Right lobe of liver (tissue), 6 donors: ENCODE measurements around the gene CCZ1. TPM values are rescaled to one million over a fixed set of nuclear protein-coding genes. Genes with fewer than 3 reads are reported as not detected.
"Not testable (repeated sequence)": the region's sequence is repeated elsewhere in the genome, so short reads cannot be mapped to it uniquely, and the experiment has no call there.

ENCODE experiments used
- ATAC-seq, 4 donors: fragments of 200-7000 bp; cut with Tn5 transposase; one replicate each; pipeline ENCODE4 v1.9.1; 2020; ENCODE audit warnings: mild to moderate bottlenecking in 4 of 4, moderate library complexity in 4 of 4
- DNase-seq, 3 donors: peaks; one replicate each; pipeline ENCODE4 v3.0.0-alpha.2; 2020
- H3K27ac ChIP-seq, 3 donors: fragments of 200-600 bp; one replicate each; pipeline ENCODE4 v1.8.0; 2022
- H3K27me3 ChIP-seq, 2 donors: fragments of 200-600 bp; one replicate each; pipeline ENCODE4 v1.8.0; 2022
- H3K36me3 ChIP-seq, 4 donors: fragments of 200-600 bp; sonication (generic) in 1 of 4; one replicate each; pipeline versions ENCODE4 v1.5.1 to v1.8.0; 2017 to 2022; ENCODE audit warnings: control low read depth in 1 of 4
- H3K4me1 ChIP-seq, 4 donors: fragments of 200-600 bp; sonication (generic) in 1 of 4; one replicate each; pipeline versions ENCODE4 v1.5.1 to v1.8.0; 2017 to 2022; ENCODE audit warnings: control low read depth in 1 of 4
- H3K4me3 ChIP-seq, 3 donors: fragments of 200-600 bp; one replicate each; pipeline ENCODE4 v1.8.0; 2022
- H3K9me3 ChIP-seq, 4 donors: fragments of 200-600 bp; sonication (generic) in 1 of 4; one replicate each; pipeline versions ENCODE4 v1.5.1 to v1.8.0; 2017 to 2022; ENCODE audit warnings: control low read depth in 1 of 4
- CTCF ChIP-seq, 4 donors: fragments of 200-600 bp in 3 of 4; fragments of 450-650 bp in 1 of 4; IDR thresholded peaks; one replicate each; pipeline versions ENCODE4 v1.5.1 to v1.8.0; 2016 to 2022; ENCODE audit warnings: antibody characterized with exemption in 4 of 4, mild to moderate bottlenecking in 2 of 4
- POLR2A ChIP-seq: fragments of 450-650 bp; IDR thresholded peaks from one replicate; pipeline ENCODE4 v1.6.1; 2017; ENCODE audit warnings: antibody characterized with exemption, mild to moderate bottlenecking
- WGBS: methylation state at CpG from one replicate; pipeline ENCODE4 v1.1.6; 2018; ENCODE audit warnings: low coverage, low lambda C conversion rate; ENCODE audit not compliant: insufficient coverage; ENCODE audit errors: missing lambda C conversion rate; 5-methylcytosine and 5-hydroxymethylcytosine counted together
- intact Hi-C, 2 donors: fragments of 100-400 bp; cut with DNase I; formaldehyde crosslinking; loops; one replicate each; pipeline versions ENCODE4 v1.11.2 to v1.14.1; 2022
- long read RNA-seq: library from polyadenylated mRNA; unstranded; transcript quantifications from one replicate; pipeline ENCODE4 v2.0.0, GENCODE V29; 2019
- total RNA-seq, 6 experiments: library from RNA; depleted of rRNA in 2 of 6; stranded (reverse); fragments of >200 nt in 2 of 6; fragmentation: NEBNext Ultra II Directional in 3 of 6; extraction: Animal tissue kit (Norgen Biotek cat#: 25700) in 3 of 6; gene quantifications; one replicate each; pipeline versions ENCODE4 v1.1.0 to v1.2.4, GENCODE V29; 2016 to 2023
- donor health status: DM: no; HTN: yes; CAD: no.
- donor health status: DM: no; HTN: no; CAD: no.
- donor health status: DM: no; HTN: no; CAD: no.
- donor health status: DM: no; HTN: yes; CAD: no.
- donor health status: DM: no; HTN: yes; CAD: no.

The CCZ1 gene
- 10 to 100 TPM; 18.8 to 35.5 (median 26.6) TPM for total RNA-seq
- long read RNA-seq, partial matches to known transcripts = 0 of 2 reads
- long read RNA-seq, other reads (novel, unspliced or antisense) = 1 of 2 reads

GRCh38 chr7:5898480-5899224 is at the start of gene CCZ1:
CCZ1 (plus strand) TSS chr7:5898733; CDS start chr7:5898800, 67 bp downstream.
- 1% methylated on average over 9 of the region's 64 CpGs for WGBS
- H3K27ac ChIP-seq, H3K27me3 ChIP-seq, H3K4me1 ChIP-seq, H3K9me3 ChIP-seq, intact Hi-C loops, H3K36me3 ChIP-seq: not testable (repeated sequence)
- ATAC-seq (peak; percentile 94 to 98 (median 98)), DNase-seq (peak; percentile 31 to 72 (median 70))
- TF ChIP-seq CTCF (IDR thresholded peaks at IDR 0.05) (peak in 1 of 4 donors; percentile 15), POLR2A (peak; percentile 27)
- H3K4me3 ChIP-seq = peak within 1 kb of the TSS; percentile 38 to 63 (median 50)

GRCh38 chr7:5850944-5851343 is 47.6 kb upstream of the CCZ1 start:
- ATAC-seq (no peak), DNase-seq (no peak)
- TF ChIP-seq CTCF (IDR thresholded peaks at IDR 0.05) (no peak), POLR2A (no peak)
- WGBS = 85% methylated on average over 8 of the region's 8 CpGs
- H3K36me3 ChIP-seq = no peaks in the 10 kb centered on the region
- no peak overlapping the region for H3K4me3 ChIP-seq
- no peaks in the 10 kb centered on the region for H3K4me1 ChIP-seq
- no peaks in the 10 kb centered on the region for H3K9me3 ChIP-seq
- intact Hi-C loops = no loop called here
- no peak overlapping the region for H3K27ac ChIP-seq
- no peaks in the 10 kb centered on the region for H3K27me3 ChIP-seq

- TF ChIP-seq POLR2A (no peak), CTCF (IDR thresholded peaks at IDR 0.05) (no peak)
- WGBS = 89% methylated on average over 4 of the region's 8 CpGs
- no peaks in the 10 kb centered on the region for H3K9me3 ChIP-seq
- H3K36me3 ChIP-seq = no peaks in the 10 kb centered on the region
- DNase-seq = no peak
- H3K27me3 ChIP-seq = no peaks in the 10 kb centered on the region
- intact Hi-C loops = no loop called here
- no peak overlapping the region for H3K4me3 ChIP-seq
- H3K4me1 ChIP-seq = no peaks in the 10 kb centered on the region
- H3K27ac ChIP-seq = no peak overlapping the region
- no peak for ATAC-seq
Observed at GRCh38 chr7:5854738-5855137, 43.8 kb upstream of the CCZ1 start.

- H3K4me1 ChIP-seq, H3K4me3 ChIP-seq, H3K27ac ChIP-seq, ATAC-seq, H3K27me3 ChIP-seq, DNase-seq, H3K9me3 ChIP-seq, H3K36me3 ChIP-seq, intact Hi-C loops: not testable (repeated sequence)
- WGBS = 87% methylated on average over 6 of the region's 13 CpGs
Observed at GRCh38 chr7:5857041-5857575, 41.4 kb upstream of the CCZ1 start.

GRCh38 chr7:5858494-5858893 is 40.0 kb upstream of the CCZ1 start:
- H3K4me3 ChIP-seq, DNase-seq, H3K27me3 ChIP-seq, H3K36me3 ChIP-seq, H3K4me1 ChIP-seq, ATAC-seq, H3K9me3 ChIP-seq, intact Hi-C loops, H3K27ac ChIP-seq: not testable (repeated sequence)
- WGBS = 82% methylated on average over 6 of the region's 8 CpGs

- DNase-seq, H3K27ac ChIP-seq, intact Hi-C loops, H3K9me3 ChIP-seq, H3K4me1 ChIP-seq, H3K4me3 ChIP-seq, ATAC-seq, H3K27me3 ChIP-seq, H3K36me3 ChIP-seq: not testable (repeated sequence)
- 89% methylated on average over 5 of the region's 5 CpGs for WGBS
Observed at GRCh38 chr7:5861281-5861680, 37.3 kb upstream of the CCZ1 start.

GRCh38 chr7:5862753-5863366 is 35.7 kb upstream of the CCZ1 start:
- H3K4me3 ChIP-seq, intact Hi-C loops, ATAC-seq, H3K4me1 ChIP-seq, H3K36me3 ChIP-seq, H3K9me3 ChIP-seq, H3K27me3 ChIP-seq, H3K27ac ChIP-seq, DNase-seq: not testable (repeated sequence)
- 80% methylated on average over 5 of the region's 5 CpGs for WGBS

- H3K9me3 ChIP-seq, H3K4me3 ChIP-seq, ATAC-seq, H3K27me3 ChIP-seq, H3K4me1 ChIP-seq, intact Hi-C loops, H3K27ac ChIP-seq, DNase-seq, H3K36me3 ChIP-seq: not testable (repeated sequence)
- 54% methylated on average over 9 of the region's 9 CpGs for WGBS
Observed at GRCh38 chr7:5865279-5865931, 33.1 kb upstream of the CCZ1 start.
